ENCODE results near the gene FAM217A.
"Not testable (repeated sequence)": the region's sequence is repeated elsewhere in the genome, so short reads cannot be mapped to it uniquely, and the experiment has no call there.

The FAM217A gene

GRCh38 chr6:4078691-4079471, at the start of gene FAM217A:
TSS of gene FAM217A (minus strand) at chr6:4079137. CDS start at chr6:4077414, 1,723 bp downstream.
- DNase-seq (ENCODE audit: low read depth in 4 of 4, low spot score in 1 of 4), result no peak

- DNase-seq (ENCODE audit: low read depth in 4 of 4, low spot score in 1 of 4), result no peak
These were observed 49.1 kb upstream of the FAM217A start for GRCh38 chr6:4128072-4128471.

- DNase-seq (ENCODE audit: low read depth in 4 of 4, low spot score in 1 of 4), result no peak
These were observed 47.3 kb upstream of the FAM217A start for GRCh38 chr6:4125933-4126864.

GRCh38 chr6:4125500-4125899, 46.6 kb upstream of the FAM217A start:
- no peak for DNase-seq (ENCODE audit: low read depth in 4 of 4, low spot score in 1 of 4)

GRCh38 chr6:4124351-4124750, 45.4 kb upstream of the FAM217A start:
- no peak for DNase-seq (ENCODE audit: low read depth in 4 of 4, low spot score in 1 of 4)

GRCh38 chr6:4115741-4116140, 36.8 kb upstream of the FAM217A start:
- DNase-seq (ENCODE audit: low read depth in 4 of 4, low spot score in 1 of 4), result no peak

GRCh38 chr6:4114123-4114522, 35.2 kb upstream of the FAM217A start:
- no peak for DNase-seq (ENCODE audit: low read depth in 4 of 4, low spot score in 1 of 4)

GRCh38 chr6:4113649-4114048, 34.7 kb upstream of the FAM217A start:
- no peak for DNase-seq (ENCODE audit: low read depth in 4 of 4, low spot score in 1 of 4)

- DNase-seq (ENCODE audit: low read depth in 4 of 4, low spot score in 1 of 4), result no peak
These were observed 33.4 kb upstream of the FAM217A start for GRCh38 chr6:4112366-4112765.

GRCh38 chr6:4109363-4109815, 30.5 kb upstream of the FAM217A start:
- DNase-seq (ENCODE audit: low read depth in 4 of 4, low spot score in 1 of 4), result not testable (repeated sequence)

- no peak for DNase-seq (ENCODE audit: low read depth in 4 of 4, low spot score in 1 of 4)
These were observed 29.7 kb upstream of the FAM217A start for GRCh38 chr6:4108561-4109093.

GRCh38 chr6:4107873-4108272, 28.9 kb upstream of the FAM217A start:
- no peak for DNase-seq (ENCODE audit: low read depth in 4 of 4, low spot score in 1 of 4)

GRCh38 chr6:4105980-4106536, 27.1 kb upstream of the FAM217A start:
- no peak for DNase-seq (ENCODE audit: low read depth in 4 of 4, low spot score in 1 of 4)

- DNase-seq (ENCODE audit: low read depth in 4 of 4, low spot score in 1 of 4), result no peak
These were observed 25.0 kb upstream of the FAM217A start for GRCh38 chr6:4103929-4104328.

- no peak for DNase-seq (ENCODE audit: low read depth in 4 of 4, low spot score in 1 of 4)
These were observed 23.8 kb upstream of the FAM217A start for GRCh38 chr6:4102687-4103244.

- DNase-seq (ENCODE audit: low read depth in 4 of 4, low spot score in 1 of 4), result no peak
These were observed 22.4 kb upstream of the FAM217A start for GRCh38 chr6:4101298-4101697.

- DNase-seq (ENCODE audit: low read depth in 4 of 4, low spot score in 1 of 4), result no peak
These were observed 21.7 kb upstream of the FAM217A start for GRCh38 chr6:4100655-4101054.

- DNase-seq (ENCODE audit: low read depth in 4 of 4, low spot score in 1 of 4), result no peak
These were observed 14.4 kb upstream of the FAM217A start for GRCh38 chr6:4093288-4093687.

GRCh38 chr6:4091941-4092340, 13.0 kb upstream of the FAM217A start:
- DNase-seq (ENCODE audit: low read depth in 4 of 4, low spot score in 1 of 4), result no peak

- not testable (repeated sequence) for DNase-seq (ENCODE audit: low read depth in 4 of 4, low spot score in 1 of 4)
These were observed 11.1 kb upstream of the FAM217A start for GRCh38 chr6:4090043-4090442.

GRCh38 chr6:4088704-4089103, 9.8 kb upstream of the FAM217A start:
- DNase-seq (ENCODE audit: low read depth in 4 of 4, low spot score in 1 of 4), result no peak

All from stimulated activated CD4-positive, alpha-beta T cell treated with anti-CD3 and anti-CD28 coated beads, Interleukin-1b, Interleukin-23, amount 100 ng/mL, for 24 hours (primary cell).